ENCODE data around the gene ADAM12.
"Not testable (repeated sequence)": the region's sequence is repeated elsewhere in the genome, so short reads cannot be mapped to it uniquely, and the experiment has no call there.

The ADAM12 gene

GRCh38 chr10:126057494-126057893 lies 330.8 kb downstream of the ADAM12 start:
- no peak for TF ChIP-seq CTCF (IDR thresholded peaks at IDR 0.05; ENCODE audit: low read length, missing control alignments)

GRCh38 chr10:126054191-126054590 lies 334.1 kb downstream of the ADAM12 start:
- DNase-seq (ENCODE audit: low read depth): no peak
- H3K4me3 ChIP-seq (replicated peaks; ENCODE audit: low read depth, low read length): no peak overlapping the region
- TF ChIP-seq CTCF (IDR thresholded peaks at IDR 0.05; ENCODE audit: low read length, missing control alignments): no peak

More at GRCh38 chr10:126057494-126057893, 330.8 kb downstream of the ADAM12 start:
- no peak overlapping the region for H3K4me3 ChIP-seq (replicated peaks; ENCODE audit: low read depth, low read length)
- no peak for DNase-seq (ENCODE audit: low read depth)

- DNase-seq (ENCODE audit: low read depth): no peak
- no peak overlapping the region for H3K4me3 ChIP-seq (replicated peaks; ENCODE audit: low read depth, low read length)
- TF ChIP-seq CTCF (IDR thresholded peaks at IDR 0.05; ENCODE audit: low read length, missing control alignments): no peak
Measured at GRCh38 chr10:126052171-126052570, 336.1 kb downstream of the ADAM12 start.

- no peak overlapping the region for H3K4me3 ChIP-seq (replicated peaks; ENCODE audit: low read depth, low read length)
- TF ChIP-seq CTCF (IDR thresholded peaks at IDR 0.05; ENCODE audit: low read length, missing control alignments): no peak
- peak; percentile 87 for DNase-seq (ENCODE audit: low read depth)
Measured at GRCh38 chr10:126049759-126050700, 338.2 kb downstream of the ADAM12 start.

- H3K4me3 ChIP-seq (replicated peaks; ENCODE audit: low read depth, low read length); DNase-seq (ENCODE audit: low read depth): not testable (repeated sequence)
Measured at GRCh38 chr10:126047749-126048148, 340.5 kb downstream of the ADAM12 start.

GRCh38 chr10:126046831-126047230 lies 341.4 kb downstream of the ADAM12 start:
- DNase-seq (ENCODE audit: low read depth): no peak
- no peak for TF ChIP-seq CTCF (IDR thresholded peaks at IDR 0.05; ENCODE audit: low read length, missing control alignments)
- H3K4me3 ChIP-seq (replicated peaks; ENCODE audit: low read depth, low read length): no peak overlapping the region

- no peak for DNase-seq (ENCODE audit: low read depth)
- no peak for TF ChIP-seq CTCF (IDR thresholded peaks at IDR 0.05; ENCODE audit: low read length, missing control alignments)
- H3K4me3 ChIP-seq (replicated peaks; ENCODE audit: low read depth, low read length): no peak overlapping the region
Measured at GRCh38 chr10:126045861-126046260, 342.4 kb downstream of the ADAM12 start.
